ENCODE results near the gene IL17RC.

- no peak for TF ChIP-seq EP300 (IDR thresholded peaks at IDR 0.05)
- TF ChIP-seq, protein P1, sequence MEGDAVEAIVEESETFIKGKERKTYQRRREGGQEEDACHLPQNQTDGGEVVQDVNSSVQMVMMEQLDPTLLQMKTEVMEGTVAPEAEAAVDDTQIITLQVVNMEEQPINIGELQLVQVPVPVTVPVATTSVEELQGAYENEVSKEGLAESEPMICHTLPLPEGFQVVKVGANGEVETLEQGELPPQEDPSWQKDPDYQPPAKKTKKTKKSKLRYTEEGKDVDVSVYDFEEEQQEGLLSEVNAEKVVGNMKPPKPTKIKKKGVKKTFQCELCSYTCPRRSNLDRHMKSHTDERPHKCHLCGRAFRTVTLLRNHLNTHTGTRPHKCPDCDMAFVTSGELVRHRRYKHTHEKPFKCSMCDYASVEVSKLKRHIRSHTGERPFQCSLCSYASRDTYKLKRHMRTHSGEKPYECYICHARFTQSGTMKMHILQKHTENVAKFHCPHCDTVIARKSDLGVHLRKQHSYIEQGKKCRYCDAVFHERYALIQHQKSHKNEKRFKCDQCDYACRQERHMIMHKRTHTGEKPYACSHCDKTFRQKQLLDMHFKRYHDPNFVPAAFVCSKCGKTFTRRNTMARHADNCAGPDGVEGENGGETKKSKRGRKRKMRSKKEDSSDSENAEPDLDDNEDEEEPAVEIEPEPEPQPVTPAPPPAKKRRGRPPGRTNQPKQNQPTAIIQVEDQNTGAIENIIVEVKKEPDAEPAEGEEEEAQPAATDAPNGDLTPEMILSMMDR (IDR thresholded peaks at IDR 0.05), result no peak
These were observed 52.7 kb downstream of the IL17RC start for GRCh38 chr3:9969632-9970019.
